ENCODE data around the gene NF2.

DNA sequence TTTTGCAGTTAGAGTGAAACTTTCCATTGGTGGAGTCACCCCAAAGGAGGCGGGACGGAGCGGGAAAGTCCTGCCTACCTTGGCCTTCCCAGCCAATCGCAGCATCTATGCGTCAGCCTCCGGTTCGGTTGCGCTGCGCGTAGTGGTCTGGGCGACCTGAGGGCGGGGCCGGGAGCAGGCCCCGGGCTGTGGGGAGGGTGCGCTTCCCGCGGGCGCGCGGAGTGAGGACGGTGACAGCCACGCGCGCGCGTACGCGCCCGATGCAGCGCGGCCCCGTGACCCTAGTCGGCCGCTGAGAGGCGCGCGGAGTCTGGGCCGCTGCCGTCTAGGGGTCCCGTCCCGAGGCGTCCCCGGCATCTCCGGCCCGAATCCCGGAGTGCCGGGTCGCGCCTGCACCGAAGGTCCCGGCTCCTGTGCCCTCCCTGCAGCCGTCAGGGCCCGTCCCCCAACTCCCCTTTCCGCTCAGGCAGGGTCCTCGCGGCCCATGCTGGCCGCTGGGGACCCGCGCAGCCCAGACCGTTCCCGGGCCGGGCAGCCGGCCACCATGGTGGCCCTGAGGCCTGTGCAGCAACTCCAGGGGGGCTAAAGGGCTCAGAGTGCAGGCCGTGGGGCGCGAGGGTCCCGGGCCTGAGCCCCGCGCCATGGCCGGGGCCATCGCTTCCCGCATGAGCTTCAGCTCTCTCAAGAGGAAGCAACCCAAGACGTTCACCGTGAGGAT is at the start of gene NF2:
- TF ChIP-seq FOXA1 (IDR thresholded peaks at IDR 0.05), result no peak
- no peak for TF ChIP-seq BHLHE40 (IDR thresholded peaks at IDR 0.05; ENCODE audit: borderline replicate concordance)
- TF ChIP-seq FOXM1 (IDR thresholded peaks at IDR 0.05; ENCODE audit: borderline replicate concordance), result no peak
- TF ChIP-seq ELF4 (IDR thresholded peaks at IDR 0.05), result no peak

Measured in HEK293T (cell line).